Effector memory CD8-positive, alpha-beta T cell (primary cell): Measurements from ENCODE around the gene DLGAP1.

ENCODE experiments used
- ATAC-seq: fragments of 150-1000 bp; cut with Tn5 transposase; replicated peaks from 2 replicates; pipeline ENCODE4 v1.10.0; 2021; ENCODE audit warnings: mild to moderate bottlenecking, moderate library complexity
- DNase-seq, 3 experiments: peaks; one replicate each; pipeline ENCODE4 v3.0.0; 2021
- H3K27ac Mint-ChIP-seq, 2 donors: one replicate each; pipeline ENCODE4 v1.8.0; 2022; ENCODE audit warnings: mild to moderate bottlenecking in 2 of 2, mixed read lengths in 2 of 2, moderate library complexity in 2 of 2
- H3K27me3 Mint-ChIP-seq, 2 donors: one replicate each; pipeline ENCODE4 v1.8.0; 2022; ENCODE audit warnings: mixed read lengths in 2 of 2
- H3K36me3 Mint-ChIP-seq: one replicate; pipeline ENCODE4 v1.8.0; 2022; ENCODE audit warnings: mild to moderate bottlenecking, moderate library complexity, mixed read lengths; ENCODE audit not compliant: insufficient read depth
- H3K4me1 Mint-ChIP-seq, 2 donors: one replicate each; pipeline ENCODE4 v1.8.0; 2022; ENCODE audit warnings: low read depth in 2 of 2, mixed read lengths in 2 of 2
- H3K4me3 Mint-ChIP-seq, 2 donors: one replicate each; pipeline ENCODE4 v1.8.0; 2022; ENCODE audit warnings: mild to moderate bottlenecking in 2 of 2, mixed read lengths in 2 of 2, moderate library complexity in 2 of 2
- H3K9me3 Mint-ChIP-seq, 2 donors: one replicate each; pipeline ENCODE4 v1.8.0; 2022; ENCODE audit warnings: mixed read lengths in 2 of 2

Gene DLGAP1

GRCh38 chr18:3803350-3803749, 651.8 kb downstream of the DLGAP1 start:
- no peaks in the 10 kb centered on the region for H3K36me3 Mint-ChIP-seq
- H3K27me3 Mint-ChIP-seq = peaks cover 2 to 11% of the 10 kb centered on the region in 2 donors
- ATAC-seq = no peak
- no peak overlapping the region for H3K27ac Mint-ChIP-seq
- H3K4me1 Mint-ChIP-seq = no peaks in the 10 kb centered on the region
- DNase-seq = no peak
- no peak overlapping the region for H3K4me3 Mint-ChIP-seq
- no peaks in the 10 kb centered on the region for H3K9me3 Mint-ChIP-seq

- Mint-ChIP-seq H3K4me1 (no peaks in the 10 kb centered on the region), H3K27ac (no peak overlapping the region), H3K36me3 (no peaks in the 10 kb centered on the region), H3K27me3 (peaks cover 15 to 17% of the 10 kb centered on the region in 2 donors), H3K4me3 (no peak overlapping the region), H3K9me3 (no peaks in the 10 kb centered on the region)
- DNase-seq (no peak), ATAC-seq (no peak)
These were observed 655.6 kb downstream of the DLGAP1 start for GRCh38 chr18:3799515-3799914.

DNA sequence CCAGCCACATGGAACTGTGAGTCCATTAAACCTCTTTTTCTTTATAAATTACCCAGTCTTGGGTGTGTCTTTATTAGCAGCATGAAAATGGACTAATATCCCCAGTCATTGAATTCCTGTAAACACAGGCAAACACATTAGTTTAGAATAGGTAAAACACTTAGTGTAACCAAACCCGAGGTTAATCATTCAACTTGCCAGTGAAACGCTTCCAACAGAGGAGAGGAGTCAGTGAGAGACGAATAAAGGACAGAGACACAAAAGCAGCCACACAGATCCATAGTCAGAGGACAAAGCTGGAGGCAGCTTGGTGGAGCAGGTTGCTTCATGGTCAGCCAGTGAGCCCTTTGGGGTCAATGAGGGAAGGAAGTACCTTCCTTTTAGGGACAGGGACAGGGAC, 657.1 kb downstream of the DLGAP1 start:
- Mint-ChIP-seq H3K4me1 (no peaks in the 10 kb centered on the region), H3K27me3 (peaks cover 24 to 26% of the 10 kb centered on the region in 2 donors), H3K4me3 (no peak overlapping the region), H3K36me3 (no peaks in the 10 kb centered on the region), H3K27ac (no peak overlapping the region), H3K9me3 (no peaks in the 10 kb centered on the region)
- DNase-seq (no peak), ATAC-seq (no peak)

- H3K36me3 Mint-ChIP-seq = no peaks in the 10 kb centered on the region
- no peak for ATAC-seq
- no peaks in the 10 kb centered on the region for H3K4me1 Mint-ChIP-seq
- no peak overlapping the region for H3K4me3 Mint-ChIP-seq
- DNase-seq = no peak
- peaks cover 24% of the 10 kb centered on the region in 2 donors for H3K27me3 Mint-ChIP-seq
- no peak overlapping the region for H3K27ac Mint-ChIP-seq
- H3K9me3 Mint-ChIP-seq = no peaks in the 10 kb centered on the region
These were observed 658.7 kb downstream of the DLGAP1 start for GRCh38 chr18:3796434-3796833.

DNA sequence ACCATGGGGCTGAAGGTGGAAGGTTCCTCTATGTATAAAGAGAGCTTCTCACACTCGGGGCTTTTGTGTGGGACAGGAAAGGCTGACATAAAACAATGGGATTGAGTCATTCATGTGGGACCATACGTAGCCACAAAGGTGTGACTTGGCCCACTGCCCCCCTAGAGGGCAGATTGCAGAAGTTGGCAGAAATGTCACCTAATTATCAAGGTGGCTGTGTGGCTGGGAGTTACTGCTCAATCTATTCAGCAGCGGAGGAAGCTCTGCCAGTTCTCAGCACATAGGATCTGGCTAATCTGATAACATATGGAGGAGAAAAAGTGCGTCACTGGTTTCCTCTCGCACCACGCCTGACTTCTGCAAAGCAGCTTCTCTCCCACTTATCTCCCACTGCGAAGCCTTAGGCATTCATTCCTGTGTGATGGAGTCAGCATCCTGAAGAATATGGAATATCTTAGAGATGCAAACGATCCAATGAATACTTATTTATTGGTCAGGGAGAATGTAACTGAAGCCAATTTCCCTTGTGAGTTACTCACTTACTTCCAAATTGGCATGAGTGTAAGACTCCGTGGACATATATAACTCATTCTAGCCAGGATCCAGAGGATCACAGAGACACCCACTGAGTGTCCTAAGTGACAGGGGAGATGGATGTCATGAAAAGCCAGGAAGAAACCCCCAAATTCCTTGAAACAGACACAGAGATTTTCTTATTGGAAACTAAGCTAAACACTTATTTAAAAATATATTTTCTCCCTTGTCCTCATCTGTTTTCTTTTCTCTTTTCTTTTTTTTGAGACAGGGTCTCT, 660.4 kb downstream of the DLGAP1 start:
- no peak overlapping the region for H3K27ac Mint-ChIP-seq
- H3K9me3 Mint-ChIP-seq = no peaks in the 10 kb centered on the region
- ATAC-seq (no peak), DNase-seq (no peak)
- H3K27me3 Mint-ChIP-seq = peaks cover 20 to 24% of the 10 kb centered on the region in 2 donors
- H3K4me1 Mint-ChIP-seq = no peaks in the 10 kb centered on the region
- no peak overlapping the region for H3K4me3 Mint-ChIP-seq
- H3K36me3 Mint-ChIP-seq = no peaks in the 10 kb centered on the region

- no peak for DNase-seq
- no peak for ATAC-seq
- Mint-ChIP-seq H3K4me3 (no peak overlapping the region), H3K9me3 (no peaks in the 10 kb centered on the region), H3K27ac (no peak overlapping the region), H3K36me3 (no peaks in the 10 kb centered on the region), H3K27me3 (peaks cover 21 to 24% of the 10 kb centered on the region in 2 donors), H3K4me1 (no peaks in the 10 kb centered on the region)
These were observed 661.6 kb downstream of the DLGAP1 start for GRCh38 chr18:3793545-3793944.

- H3K4me1 Mint-ChIP-seq = no peaks in the 10 kb centered on the region
- peaks cover 22 to 23% of the 10 kb centered on the region in 2 donors for H3K27me3 Mint-ChIP-seq
- DNase-seq (no peak), ATAC-seq (no peak)
- H3K36me3 Mint-ChIP-seq = no peaks in the 10 kb centered on the region
- H3K9me3 Mint-ChIP-seq = no peaks in the 10 kb centered on the region
- H3K4me3 Mint-ChIP-seq = no peak overlapping the region
- H3K27ac Mint-ChIP-seq = no peak overlapping the region
These were observed 662.0 kb downstream of the DLGAP1 start for GRCh38 chr18:3793111-3793510.

- H3K27me3 Mint-ChIP-seq = peaks cover 22 to 27% of the 10 kb centered on the region in 2 donors
- ATAC-seq (no peak), DNase-seq (no peak)
- no peak overlapping the region for H3K4me3 Mint-ChIP-seq
- H3K36me3 Mint-ChIP-seq = no peaks in the 10 kb centered on the region
- no peaks in the 10 kb centered on the region for H3K9me3 Mint-ChIP-seq
- no peak overlapping the region for H3K27ac Mint-ChIP-seq
- no peaks in the 10 kb centered on the region for H3K4me1 Mint-ChIP-seq
These were observed 662.4 kb downstream of the DLGAP1 start for GRCh38 chr18:3792711-3793110.

GRCh38 chr18:3791238-3791637, 663.9 kb downstream of the DLGAP1 start:
- Mint-ChIP-seq H3K27me3 (peaks cover 25 to 28% of the 10 kb centered on the region in 2 donors), H3K4me1 (no peaks in the 10 kb centered on the region), H3K36me3 (no peaks in the 10 kb centered on the region), H3K4me3 (no peak overlapping the region), H3K27ac (no peak overlapping the region), H3K9me3 (no peaks in the 10 kb centered on the region)
- ATAC-seq (no peak), DNase-seq (no peak)

DNA sequence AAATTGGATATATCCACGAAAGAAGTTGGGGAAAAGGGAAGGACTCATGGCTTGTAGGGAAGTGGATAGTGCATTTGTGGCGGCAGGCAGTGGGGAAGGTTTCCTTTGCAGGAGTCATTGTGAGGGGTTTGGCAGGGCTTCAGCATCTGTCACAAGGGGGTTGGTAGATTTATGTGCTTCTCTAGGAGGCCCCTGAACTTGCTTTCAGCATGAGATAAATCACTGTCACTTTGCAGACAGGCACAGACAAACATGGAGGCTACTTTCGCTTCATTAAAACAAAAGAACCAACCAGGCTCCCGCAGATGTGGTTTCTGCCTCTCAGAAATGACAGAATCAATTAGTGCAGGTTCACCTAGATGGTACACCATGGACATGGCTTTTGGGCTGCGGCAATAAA, 664.4 kb downstream of the DLGAP1 start:
- Mint-ChIP-seq H3K27ac (no peak overlapping the region), H3K4me3 (no peak overlapping the region), H3K27me3 (peaks cover 28 to 31% of the 10 kb centered on the region in 2 donors), H3K9me3 (no peaks in the 10 kb centered on the region), H3K4me1 (no peaks in the 10 kb centered on the region), H3K36me3 (no peaks in the 10 kb centered on the region)
- no peak for ATAC-seq
- no peak for DNase-seq

GRCh38 chr18:3789525-3789924, 665.6 kb downstream of the DLGAP1 start:
- no peak for ATAC-seq
- Mint-ChIP-seq H3K36me3 (no peaks in the 10 kb centered on the region), H3K4me3 (no peak overlapping the region), H3K27ac (no peak overlapping the region), H3K9me3 (no peaks in the 10 kb centered on the region), H3K27me3 (peaks cover 38% of the 10 kb centered on the region in 2 donors), H3K4me1 (no peaks in the 10 kb centered on the region)
- no peak for DNase-seq

DNA sequence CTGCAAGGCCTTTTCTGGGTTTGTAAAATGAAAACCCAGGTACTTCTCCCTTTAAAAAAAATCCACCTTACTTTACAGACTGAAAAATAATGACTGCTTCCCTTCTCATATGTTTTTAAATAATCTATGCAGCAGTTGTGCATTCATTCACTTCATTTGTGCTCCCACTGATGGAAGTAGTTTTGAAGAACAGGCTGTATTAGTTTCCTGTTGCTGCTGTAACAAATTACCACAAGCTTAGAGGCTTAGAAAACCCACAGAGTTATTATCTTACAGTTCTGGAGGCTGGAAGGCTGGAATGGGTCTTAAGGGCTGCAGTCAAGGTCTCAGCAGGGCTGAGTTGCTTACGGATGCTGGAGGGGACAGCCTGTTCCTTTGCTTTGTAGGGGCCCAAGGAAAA, 670.2 kb downstream of the DLGAP1 start:
- H3K27me3 Mint-ChIP-seq = peaks cover 47% of the 10 kb centered on the region in 2 donors
- ATAC-seq = no peak
- H3K27ac Mint-ChIP-seq = no peak overlapping the region

DNA sequence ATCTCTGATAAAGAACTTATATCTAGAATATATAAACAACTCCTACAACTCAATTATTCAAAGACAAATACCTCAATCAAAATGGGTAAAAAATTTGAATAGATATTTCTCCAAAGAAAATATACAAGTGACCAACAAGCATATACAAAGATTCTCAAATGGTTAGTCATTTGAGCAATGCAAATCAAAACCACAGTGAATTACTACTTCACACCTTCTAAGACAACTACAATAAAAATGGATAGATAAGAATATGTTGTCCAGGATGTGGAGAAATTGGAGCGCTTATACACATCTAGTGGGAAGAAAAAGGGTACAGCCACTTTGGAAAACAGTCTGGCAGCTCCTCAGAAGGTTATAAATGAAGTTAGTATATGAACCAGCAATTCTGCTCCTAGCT, 672.2 kb downstream of the DLGAP1 start:
- no peak overlapping the region for H3K4me3 Mint-ChIP-seq

More for the DNA sequence above, 670.2 kb downstream of the DLGAP1 start:
- Mint-ChIP-seq H3K36me3 (no peaks in the 10 kb centered on the region), H3K4me1 (no peaks in the 10 kb centered on the region), H3K4me3 (no peak overlapping the region), H3K9me3 (no peaks in the 10 kb centered on the region)
- no peak for DNase-seq

DNA sequence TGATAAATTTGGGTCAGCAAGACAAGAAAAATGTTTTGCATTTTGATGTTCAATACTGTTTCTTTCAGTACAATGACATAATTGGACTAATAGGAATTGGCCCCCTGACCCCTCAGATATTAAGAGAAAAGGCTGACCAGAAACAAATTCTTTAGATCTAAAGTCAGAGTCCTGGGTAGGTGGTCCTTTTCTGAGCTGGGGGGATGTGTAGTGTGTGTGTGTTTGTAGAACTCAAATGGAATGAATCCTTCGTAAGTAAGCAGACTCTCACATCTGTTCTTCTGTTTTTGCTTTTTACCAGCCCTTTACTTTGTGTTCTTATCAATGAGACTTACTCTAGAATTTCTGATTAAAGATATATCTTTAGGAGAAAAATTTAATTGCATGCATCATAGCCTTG, 677.4 kb downstream of the DLGAP1 start:
- no peaks in the 10 kb centered on the region for H3K9me3 Mint-ChIP-seq
- H3K27me3 Mint-ChIP-seq = peaks cover 39 to 50% of the 10 kb centered on the region in 2 donors
- DNase-seq = no peak
- no peak for ATAC-seq
- H3K27ac Mint-ChIP-seq = no peak overlapping the region
- H3K36me3 Mint-ChIP-seq = no peaks in the 10 kb centered on the region
- H3K4me3 Mint-ChIP-seq = no peak overlapping the region
- H3K4me1 Mint-ChIP-seq = no peaks in the 10 kb centered on the region

More for the DNA sequence above, 672.2 kb downstream of the DLGAP1 start:
- H3K27ac Mint-ChIP-seq = no peak overlapping the region
- no peak for DNase-seq
- H3K9me3 Mint-ChIP-seq = no peaks in the 10 kb centered on the region
- no peaks in the 10 kb centered on the region for H3K4me1 Mint-ChIP-seq
- peaks cover 45 to 62% of the 10 kb centered on the region in 2 donors for H3K27me3 Mint-ChIP-seq
- H3K36me3 Mint-ChIP-seq = no peaks in the 10 kb centered on the region
- ATAC-seq = no peak
